Renal pelvis (tissue), 4 donors: ENCODE measurements around the gene PLCL1. TPM values are rescaled to one million over a fixed set of nuclear protein-coding genes. Genes with fewer than 3 reads are reported as not detected.
"Not testable (repeated sequence)": the region's sequence is repeated elsewhere in the genome, so short reads cannot be mapped to it uniquely, and the experiment has no call there.

Experiments
- DNase-seq: peaks from one replicate; pipeline ENCODE4 v3.0.0-alpha.2; 2013
- polyA plus RNA-seq, 3 donors: library from polyadenylated mRNA; unstranded; fragments of 120-200 nt; gene quantifications; one replicate each; pipeline ENCODE4 v1.2.1, GENCODE V29; 2013; ENCODE audit not compliant: insufficient read length in 3 of 3

The PLCL1 gene
- polyA plus RNA-seq, 3 donors: 13.9 to 16.6 (median 14.2) TPM

DNA sequence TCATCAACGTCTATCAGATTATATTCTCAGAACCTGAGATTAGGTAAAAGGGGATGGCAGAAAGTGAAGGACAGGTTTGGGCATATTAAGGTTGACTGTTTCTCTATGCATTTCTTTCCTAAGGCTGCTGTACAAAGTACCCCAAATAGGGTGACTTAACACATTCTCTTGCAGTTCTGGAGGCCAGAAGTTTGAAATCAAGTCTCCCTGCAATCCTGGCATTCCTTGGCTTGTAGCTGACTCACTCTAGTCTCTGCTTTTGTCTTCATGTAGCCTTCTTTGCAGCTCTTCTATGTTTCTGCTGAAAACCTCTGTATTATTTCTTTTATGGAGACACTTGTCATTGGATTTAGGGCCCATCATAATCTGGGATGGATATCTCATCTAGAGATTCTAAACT is 364.3 kb downstream of the PLCL1 start:
- no peak for DNase-seq

DNA sequence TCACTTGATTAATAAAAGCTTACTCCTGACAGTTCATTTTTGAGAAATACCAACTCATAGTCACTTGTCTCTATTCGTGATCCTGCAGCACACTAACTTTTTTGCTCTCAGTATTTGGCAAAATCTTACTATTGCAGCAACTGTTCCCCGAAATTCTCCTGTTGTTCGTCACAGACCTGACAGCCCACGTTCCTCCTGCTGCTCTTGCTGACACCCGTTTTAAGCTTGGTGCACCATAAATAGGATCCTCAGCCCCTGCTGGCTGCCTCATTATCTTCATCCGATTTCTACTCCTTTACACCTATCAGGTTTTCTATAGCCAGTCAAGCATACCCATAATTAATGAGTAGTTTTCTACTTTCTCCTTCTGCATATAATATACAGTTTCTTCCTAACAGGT is 368.8 kb downstream of the PLCL1 start:
- no peak for DNase-seq

DNA sequence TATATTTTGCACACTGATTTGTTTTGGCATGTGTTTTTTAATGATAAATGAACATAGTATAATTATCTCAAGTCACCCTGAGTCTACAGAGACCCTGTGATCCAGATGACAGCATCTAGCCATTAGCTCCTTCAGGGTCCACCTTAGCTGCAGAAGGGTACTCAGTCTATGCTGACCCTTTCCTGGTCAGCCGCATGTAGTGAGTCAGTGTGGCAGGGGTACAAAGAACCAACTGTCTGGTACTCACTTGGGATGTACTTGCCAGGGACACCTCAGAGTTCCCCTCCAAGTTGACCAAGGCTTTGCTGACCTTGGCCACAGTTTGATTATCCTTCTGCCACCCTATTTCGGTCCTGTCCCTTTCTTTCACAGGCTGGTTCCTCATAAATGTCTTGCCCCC is 369.5 kb downstream of the PLCL1 start:
- DNase-seq: no peak

DNA sequence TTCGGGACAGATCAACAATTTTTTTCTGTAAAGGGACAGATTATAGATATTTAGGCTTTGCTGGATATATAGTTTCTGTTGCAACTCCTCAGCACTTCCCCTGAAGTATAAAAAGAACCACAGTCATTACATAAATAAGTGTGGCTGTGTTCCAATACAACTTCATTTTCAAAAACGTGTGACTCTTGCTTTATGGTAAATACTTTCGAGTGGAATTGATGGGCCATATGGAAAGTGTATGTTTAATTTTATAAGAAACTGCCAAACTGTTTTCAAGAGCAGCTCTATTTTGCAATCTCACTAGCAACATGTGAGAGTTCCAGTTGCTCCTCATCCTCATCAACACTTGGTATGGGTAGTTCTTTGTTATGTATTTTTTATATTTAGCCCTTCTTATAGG is 370.9 kb downstream of the PLCL1 start:
- DNase-seq: no peak

DNA sequence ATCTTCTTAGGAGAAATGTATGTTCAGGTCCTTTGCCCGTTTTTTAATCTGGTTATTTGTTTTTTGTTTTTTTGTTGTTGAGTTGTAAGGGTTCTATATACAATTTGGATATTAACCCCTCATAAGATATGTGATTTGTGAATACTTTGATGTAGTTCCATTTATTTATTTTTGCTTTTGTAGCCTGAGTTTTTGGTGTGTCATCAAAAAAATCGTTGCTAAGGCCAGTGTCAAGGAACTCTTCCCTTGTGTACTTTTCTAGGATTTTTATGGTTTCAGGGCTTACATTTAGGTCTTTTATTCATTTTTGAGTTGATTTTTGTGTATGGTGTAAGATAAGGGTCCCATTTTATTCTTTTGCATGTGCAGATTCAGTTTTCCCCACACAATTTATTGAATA is 372.6 kb downstream of the PLCL1 start:
- no peak for DNase-seq

DNA sequence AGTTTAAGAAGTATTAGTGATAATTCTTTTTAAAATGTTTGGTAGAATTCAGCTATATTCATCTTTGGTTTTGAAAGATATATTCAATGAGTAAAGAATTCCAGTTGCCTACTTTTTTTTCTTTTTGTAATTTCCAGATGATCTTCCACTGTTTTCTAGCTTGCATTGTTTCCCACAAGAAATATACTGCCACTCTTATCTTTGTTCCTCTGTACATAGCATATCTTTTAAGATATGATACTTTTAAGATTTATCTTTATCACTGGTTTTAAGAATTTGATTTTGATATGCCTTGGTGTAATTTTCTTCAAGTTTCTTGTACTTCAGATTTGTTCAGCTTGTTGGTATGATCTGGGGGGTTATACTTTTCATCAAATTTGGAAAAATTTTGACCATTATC is 374.4 kb downstream of the PLCL1 start:
- DNase-seq: no peak

DNA sequence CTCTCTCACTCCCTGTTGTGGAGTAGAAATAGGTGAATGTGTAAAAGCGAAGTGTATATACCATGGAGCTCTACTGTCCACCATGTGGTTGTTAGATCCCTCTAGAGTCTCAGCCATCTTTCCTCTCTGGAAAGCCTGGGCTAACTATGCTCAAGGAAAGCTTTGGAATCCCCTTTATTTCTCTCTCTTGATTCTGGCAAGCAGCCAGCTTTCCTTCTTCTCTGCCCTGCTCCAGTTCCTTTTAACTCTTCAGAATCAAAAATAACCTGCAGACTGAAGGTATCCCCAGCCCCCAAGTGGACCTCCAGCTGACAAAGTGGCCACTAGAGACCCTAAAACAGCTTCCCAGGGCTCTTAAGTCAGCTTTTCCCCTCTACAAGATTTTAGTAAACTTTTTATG is 381.9 kb downstream of the PLCL1 start:
- no peak for DNase-seq

DNA sequence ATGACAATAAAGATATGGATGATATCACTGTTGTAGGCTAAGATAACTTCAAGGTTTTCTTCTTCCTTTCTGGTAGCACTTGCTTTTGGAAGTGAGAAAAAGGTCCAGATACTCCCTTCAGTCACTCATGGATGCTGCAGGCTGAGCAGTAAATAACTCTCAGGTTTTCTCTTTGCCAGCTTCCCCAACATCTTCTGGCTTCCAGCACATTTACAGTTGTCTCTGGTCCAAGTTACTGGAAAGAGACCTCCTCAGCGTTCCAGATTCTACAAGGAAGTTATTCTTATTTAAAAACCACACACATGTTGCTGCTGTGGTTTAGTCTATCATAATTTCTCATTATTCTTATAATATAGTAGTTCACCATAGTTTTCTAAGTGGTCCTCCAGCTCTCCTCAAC is 383.4 kb downstream of the PLCL1 start:
- DNase-seq: no peak

DNA sequence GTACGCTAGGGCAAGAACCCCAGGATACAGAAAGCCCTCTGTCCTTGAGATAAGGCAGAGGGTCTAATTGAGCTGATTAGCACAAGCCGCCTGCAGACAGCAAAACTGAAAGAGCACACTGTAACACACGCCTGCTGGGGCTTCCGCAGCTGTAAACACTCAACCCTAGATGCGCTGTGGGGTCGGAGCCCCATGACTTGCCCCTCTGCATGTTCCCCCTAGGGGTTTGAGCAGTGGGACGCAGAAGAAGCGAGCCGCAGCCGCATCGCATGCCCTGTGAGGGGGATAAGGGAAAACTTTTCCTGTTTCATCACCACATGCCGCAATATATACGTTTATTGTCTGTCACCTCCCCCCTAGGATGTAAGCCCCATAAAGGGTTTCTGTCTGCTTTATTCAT is 384.6 kb downstream of the PLCL1 start:
- no peak for DNase-seq

DNA sequence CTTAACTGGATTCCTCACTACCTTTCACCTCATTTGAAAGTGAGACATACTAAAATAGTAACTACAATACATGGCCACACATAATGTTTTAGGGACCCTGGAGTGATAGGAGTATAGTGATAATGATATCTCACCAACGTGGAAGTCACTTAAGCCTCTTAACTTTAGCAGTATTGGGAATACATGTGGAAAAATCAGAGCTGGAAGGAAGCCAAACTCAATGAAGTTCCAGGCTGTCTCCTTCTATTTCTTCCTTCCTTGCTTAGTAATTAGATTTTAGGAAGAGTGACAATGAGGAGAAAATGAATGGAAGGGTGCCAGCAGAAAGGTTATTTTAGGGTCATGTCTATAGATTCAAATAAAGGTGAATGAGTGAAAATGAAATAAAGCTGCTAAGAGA is 387.3 kb downstream of the PLCL1 start:
- DNase-seq: no peak

DNA sequence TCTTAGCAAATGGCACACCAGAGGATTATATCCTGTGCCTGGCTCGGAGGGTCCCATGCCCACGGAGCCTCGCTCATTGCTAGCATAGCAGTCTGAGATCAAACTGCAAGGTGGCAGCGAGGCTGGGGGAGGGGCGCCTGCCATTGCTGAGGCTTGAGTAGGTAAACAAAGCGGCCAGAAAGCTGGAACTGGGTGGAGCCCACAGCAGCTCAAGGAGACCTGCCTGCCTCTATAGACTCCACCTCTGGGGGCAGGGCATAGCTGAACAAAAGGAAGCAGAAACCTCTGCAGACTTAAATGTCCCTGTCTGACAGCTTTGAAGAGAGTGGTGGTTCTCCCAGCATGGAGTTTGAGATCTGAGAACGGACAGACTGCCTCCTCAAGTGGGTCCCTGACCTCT is 392.2 kb downstream of the PLCL1 start:
- DNase-seq: not testable (repeated sequence)

Other genes with a start within 250 kb of the PLCL1 start
- 10 to 100 TPM; 14.5 to 18.3 (median 16.3) TPM for gene RFTN2, start 129.0 kb upstream of the PLCL1 start, polyA plus RNA-seq
- 1 to 10 TPM; 7.6 to 8.7 (median 8.2) TPM for gene MARS2, start 99.2 kb upstream of the PLCL1 start, polyA plus RNA-seq
- not detected for gene BOLL, start 19.3 kb upstream of the PLCL1 start, polyA plus RNA-seq